Globus pallidus (tissue), 1 donor: ENCODE data around the gene GNG11.
"Not testable (repeated sequence)": the region's sequence is repeated elsewhere in the genome, so short reads cannot be mapped to it uniquely, and the experiment has no call there.

Experiments used
- DNase-seq: peaks from one replicate; pipeline ENCODE4 v3.0.0-alpha.2; 2015; ENCODE audit warnings: low spot score

Gene GNG11

DNA sequence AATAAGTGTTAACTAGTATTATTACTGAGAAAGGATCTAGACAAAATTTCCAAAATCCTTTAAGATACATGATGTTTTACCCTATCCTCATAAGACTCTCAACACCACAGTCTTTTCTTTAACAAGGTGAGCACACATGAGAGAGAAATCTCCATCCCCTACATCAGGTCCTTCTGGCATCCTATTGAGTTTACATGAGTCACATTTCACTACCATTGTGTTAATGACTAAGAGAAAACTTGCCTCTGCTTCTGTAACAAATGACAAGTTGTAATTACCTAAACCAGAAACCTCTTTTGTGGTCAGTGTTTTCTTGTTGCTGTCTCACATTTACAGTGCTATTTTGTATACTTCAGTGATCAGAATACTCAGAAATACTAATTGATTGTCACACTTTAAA lies 9.9 kb upstream of the GNG11 start:
- DNase-seq = not testable (repeated sequence)

DNA sequence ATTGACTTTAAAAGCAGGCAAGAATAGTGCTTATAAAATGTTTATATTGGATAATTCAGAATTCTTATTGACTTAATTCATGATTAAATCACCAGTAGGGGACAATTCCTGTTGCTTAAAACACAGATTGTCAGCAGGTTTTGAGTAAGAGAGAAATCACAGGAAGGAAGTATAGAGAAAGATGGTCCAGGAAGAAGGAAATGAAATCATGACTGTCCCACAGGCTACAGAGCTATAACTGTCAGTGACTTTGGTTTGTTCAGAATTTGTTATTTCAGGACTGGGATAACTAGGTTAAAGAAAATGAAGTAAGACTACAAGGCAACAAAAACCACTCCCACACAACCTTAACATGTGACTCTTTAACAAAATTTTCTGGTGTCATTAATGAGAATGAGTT lies 8.3 kb upstream of the GNG11 start:
- DNase-seq = no peak

DNA sequence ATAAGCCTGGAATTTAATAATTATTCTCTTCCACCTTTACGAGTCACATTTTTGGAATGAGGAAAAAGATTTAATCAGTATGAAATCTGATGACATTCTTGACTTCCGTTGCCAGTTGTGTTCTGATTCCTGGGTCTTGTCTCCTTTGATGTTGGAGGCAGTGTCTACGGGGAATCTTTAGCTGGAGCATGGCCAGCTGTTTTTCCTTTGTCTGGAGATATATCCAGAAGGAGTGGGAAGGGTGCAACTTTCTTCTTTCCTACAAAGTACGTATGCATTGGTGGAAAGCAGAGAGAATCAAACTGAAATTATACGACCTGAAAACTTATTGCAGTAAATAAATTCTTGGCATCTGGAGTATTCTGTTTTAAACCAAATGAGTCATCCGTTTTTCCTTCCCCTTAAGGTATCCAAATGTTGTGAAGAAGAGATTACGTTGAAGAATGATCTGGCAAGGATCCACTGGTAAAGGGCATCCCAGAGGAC lies 6.9 kb upstream of the GNG11 start:
- no peak for DNase-seq

DNA sequence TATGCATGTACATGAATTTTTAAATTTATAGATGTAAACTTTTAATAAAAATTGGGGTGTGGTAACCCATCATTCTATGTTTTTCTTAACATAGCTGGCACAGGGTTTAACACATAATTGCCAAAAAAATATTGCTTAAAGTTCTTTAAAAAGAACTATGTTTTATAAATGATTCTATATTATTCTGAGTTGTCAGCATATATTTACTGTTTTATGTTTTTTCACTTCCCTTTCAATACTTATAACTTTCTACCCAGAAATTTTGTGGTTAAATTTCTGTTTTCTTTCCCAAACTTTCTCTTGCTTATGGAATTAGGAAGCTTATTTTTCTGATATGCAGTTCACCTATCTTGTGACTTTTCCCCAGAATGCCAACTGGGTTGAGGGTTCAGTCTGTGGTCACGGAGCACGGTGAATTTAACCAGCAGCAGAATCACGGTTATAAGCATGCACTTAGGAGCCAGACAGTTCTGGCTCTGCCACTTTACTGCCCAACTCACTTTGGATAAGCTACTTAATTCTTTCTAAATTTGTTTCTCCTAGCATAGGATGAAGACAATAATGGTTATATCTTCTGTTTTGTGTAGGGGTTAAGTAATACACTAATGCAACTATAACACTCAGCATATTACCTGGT lies 6.2 kb upstream of the GNG11 start:
- DNase-seq = not testable (repeated sequence)

DNA sequence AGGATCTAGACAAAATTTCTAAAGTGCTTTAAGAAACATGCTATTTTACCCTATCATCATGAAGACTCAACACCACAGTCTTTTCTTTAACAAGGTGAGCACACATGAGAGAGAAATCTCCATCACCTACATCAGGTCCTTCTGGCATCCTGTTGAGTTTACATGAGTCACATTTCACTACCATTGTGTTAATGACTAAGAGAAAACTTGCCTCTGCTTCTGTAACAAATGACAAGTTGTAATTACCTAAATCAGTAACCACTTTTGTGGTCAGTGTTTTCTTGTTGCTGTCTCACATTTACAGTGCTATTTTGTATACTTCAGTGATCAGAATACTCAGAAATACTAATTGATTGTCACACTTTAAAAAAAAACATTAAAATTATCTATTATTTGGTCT lies 5.6 kb upstream of the GNG11 start:
- not testable (repeated sequence) for DNase-seq

DNA sequence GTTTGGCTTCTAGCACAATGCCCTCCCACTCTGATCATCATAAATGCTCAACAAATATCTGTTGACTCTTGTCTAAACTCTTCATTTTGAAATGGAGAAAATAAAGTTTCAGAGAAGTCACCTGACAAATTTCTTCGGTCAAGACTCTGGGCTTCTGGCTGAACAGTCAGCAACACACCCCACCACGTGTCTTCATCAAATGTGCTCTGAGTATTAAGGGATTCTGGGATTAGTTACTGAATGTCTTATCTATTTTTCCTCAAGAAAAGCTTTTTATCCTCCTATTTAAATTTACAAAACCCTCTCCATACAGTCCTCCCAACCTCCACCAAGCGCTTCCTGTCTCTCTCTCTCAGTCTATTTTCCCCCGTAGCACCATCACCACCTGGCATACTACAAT lies 5.2 kb upstream of the GNG11 start:
- DNase-seq = not testable (repeated sequence)

DNA sequence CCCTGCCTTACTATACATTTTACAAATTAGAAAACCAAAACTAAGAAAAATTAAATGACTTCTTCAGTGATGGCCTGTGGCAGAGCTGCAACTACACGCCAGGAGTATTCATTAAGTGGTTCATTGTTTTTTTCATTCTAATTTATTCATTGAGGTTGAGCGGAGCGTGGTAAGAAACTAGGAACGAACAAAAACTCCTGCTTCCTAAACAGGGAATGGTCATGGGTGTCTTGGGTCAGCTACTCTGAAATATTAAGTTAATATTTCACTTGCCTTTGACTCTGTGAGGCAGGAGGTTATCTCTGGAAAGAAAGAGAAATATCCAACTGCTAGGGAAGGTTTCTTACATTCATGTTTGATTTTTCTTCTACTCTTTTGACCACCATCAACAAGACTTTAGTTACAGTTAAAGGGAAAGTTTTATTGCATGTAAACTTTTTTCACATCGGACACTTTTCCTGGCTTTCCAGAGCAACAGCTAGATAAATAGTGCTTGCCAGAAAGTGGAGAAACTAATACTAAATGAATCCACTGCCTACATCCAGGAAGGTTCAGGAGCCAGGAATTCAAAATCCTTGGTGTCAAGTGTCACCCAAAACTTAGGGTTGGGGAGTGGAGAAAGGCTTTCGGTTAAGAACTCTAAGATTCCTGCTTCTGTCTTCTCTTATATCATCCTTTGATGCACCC lies 896 bp upstream of the GNG11 start:
- no peak for DNase-seq

DNA sequence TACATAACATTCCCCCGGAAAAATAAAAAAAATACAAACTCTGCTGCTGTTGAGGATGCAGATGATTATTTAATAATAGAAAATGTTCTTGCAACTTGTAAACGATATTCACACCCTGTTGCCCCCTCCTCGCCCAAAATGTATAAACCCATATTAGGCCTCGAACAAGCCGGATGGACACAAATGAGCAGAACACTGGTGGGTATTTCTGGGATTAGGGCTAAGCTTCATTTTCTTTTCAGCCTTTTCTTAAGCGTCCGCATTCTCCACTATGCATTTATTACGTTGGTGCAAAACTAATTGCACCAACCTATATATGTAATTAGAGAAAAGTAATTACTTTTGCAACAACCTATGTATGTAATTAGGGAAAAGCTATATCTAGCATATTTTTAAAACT lies 349 bp upstream of the GNG11 start:
- DNase-seq = no peak

DNA sequence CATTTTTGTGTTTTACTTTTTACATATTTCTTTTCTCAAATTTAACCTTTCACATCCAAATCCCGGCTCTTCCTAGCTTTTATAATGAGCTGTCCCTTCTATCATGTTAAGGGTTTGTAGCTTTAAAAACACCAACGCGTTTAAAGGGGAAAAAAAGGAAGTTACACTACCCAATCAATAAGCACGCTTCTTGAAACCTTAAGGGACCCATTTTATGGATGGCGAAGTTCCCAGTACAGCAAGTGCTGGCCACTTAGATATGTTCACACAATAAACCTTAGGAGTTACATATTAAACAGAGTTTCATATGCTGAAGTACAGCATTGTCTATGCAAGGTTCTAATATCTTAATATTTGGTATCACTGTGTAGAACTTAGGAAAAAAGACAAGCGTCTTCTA lies 1.8 kb downstream of the GNG11 start:
- DNase-seq = no peak

DNA sequence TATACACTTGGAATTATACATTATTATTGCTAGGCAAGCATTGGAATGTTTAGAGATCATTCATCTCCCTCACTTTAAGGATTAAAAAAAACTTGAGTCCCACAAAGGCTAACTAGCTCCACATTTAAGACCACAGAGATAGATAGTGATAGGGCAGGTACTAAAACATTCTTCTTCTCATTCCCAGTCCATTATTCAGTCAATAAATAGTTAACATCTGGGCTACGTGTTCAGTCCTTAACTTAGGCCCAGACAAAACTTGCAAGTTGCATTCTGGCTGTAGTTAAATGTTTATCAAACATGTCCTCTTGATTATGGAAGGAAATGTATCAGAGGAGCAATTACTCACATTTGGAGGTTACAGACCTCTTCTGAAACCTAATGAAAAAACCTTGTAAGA lies 2.4 kb downstream of the GNG11 start:
- no peak for DNase-seq

DNA sequence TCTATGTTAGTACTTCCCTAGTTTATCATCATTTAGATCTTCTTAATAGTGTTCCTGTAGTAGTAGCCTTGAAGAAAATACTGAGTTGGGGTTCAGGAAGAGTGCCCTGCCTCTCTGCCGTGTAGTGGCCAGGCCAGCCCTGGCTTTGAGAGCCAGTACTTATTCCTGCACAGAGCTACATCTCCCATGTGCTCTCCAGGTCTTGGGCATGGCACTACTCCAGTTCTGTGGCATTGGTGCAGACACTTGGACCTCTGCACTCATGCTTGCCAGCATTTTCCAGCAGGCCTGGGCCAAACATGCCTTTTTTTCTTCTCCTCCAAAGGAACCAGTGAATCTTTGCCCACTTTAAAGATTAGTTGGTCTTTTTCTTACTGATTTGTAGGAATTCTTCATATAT lies 5.3 kb downstream of the GNG11 start:
- no peak for DNase-seq

DNA sequence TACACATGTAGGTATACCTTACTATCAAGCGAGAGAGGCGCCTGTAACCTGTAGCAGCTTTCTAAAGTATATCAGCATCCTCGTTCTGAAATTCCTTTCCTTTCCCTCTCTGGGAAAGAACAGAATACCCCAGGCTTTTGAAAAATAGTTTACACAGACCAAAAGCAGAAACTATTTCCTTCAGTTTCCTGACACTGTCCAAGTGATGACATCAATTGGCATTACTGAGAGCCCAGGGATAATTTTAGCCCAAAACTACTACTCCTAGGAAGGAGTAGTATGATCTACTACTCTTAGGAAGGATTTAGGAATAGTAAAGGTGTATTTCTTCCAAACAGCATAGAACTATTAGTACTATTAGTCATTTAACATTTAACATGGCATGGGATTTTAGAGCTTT lies 6.0 kb downstream of the GNG11 start:
- no peak for DNase-seq

DNA sequence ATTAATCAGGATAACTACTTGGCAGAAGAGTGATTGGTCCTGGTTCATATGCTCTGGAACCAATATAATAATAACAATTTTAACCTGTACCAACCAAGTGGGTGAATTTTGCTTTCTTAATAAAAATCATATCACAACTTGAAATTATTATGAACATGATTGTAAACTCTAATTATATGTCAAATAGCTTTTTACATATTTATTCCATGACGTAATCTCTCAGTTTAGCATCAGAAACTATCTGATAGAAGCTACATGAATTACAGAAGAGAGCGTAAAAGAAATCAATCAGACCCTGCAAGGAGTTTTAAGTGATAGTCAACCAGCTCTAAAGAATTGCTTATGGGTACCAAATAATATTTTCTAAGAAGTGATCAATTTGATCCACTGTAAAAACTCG lies 10.1 kb downstream of the GNG11 start:
- no peak for DNase-seq

DNA sequence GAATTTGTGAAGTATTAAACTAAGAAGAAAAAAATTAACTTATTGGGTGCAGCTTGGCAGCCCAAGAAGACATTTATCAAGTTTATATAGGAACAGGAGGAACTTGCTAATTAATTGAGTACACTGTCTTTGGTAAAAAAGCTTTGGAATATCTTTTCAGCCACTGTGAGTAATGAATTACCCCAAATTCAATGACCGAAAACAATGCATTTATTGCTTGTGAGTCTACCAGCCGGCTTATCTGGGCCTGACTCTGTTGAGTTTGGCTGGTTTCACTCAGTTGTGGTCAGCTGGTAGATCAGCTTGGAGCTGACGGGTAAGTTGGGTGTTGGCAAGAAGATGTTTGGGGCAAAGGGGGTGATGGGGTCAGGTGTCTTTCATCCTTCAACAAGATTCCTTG lies 11.6 kb downstream of the GNG11 start:
- no peak for DNase-seq

DNA sequence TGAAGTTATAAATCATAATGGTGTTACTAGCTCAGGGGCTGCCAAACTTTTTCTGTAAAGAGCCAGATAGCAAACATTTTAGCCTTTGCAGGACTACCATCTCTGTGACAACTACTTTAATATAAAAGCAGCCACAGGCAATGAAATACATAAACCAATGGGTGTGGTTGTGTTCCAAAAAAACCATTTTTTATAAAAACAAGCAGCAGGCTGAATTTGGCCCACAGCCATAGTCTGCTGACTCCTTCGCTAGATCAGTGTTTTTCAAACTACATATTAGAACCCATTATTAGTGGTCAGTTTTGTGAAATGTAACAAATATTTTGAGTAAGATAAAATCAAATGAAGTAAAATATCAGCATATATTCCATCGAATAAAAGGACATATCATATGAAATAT lies 13.6 kb downstream of the GNG11 start:
- DNase-seq = no peak

DNA sequence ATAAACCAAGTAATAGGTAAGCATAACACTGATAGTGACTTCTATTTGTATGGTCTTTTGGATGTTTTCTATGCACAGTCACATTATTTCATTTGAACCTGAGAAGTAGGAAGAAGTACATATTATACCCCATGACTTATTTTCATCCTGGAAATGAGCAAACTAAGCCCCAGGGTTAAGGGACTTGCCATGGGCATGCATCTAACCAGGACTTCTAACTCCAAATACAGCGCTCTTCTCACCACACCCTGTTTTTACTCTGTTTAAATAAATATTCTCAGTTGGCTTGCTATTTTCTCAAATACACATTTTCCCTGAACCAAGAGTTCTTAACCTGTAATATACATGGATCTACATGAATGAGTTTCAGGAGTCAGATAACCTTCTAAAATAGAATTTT lies 16.3 kb downstream of the GNG11 start:
- DNase-seq = no peak

DNA sequence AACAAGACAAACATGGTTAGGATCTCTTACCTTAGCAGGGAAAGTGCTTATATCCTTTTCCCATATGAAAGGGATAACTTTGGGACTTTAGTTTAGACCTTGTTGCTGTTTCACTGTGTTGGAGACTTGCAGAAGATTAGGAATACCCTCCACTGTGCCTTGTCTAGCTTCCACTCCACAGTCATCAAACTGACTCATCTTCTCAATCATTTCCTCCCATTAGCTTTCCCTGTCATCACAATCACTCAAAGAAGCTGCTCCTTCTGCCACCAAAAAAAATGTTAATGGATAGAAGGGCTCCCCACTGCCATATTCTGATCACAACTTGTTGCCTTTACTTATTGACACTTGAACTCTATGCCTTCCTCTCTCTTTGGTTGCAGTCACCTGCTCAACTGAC lies 16.8 kb downstream of the GNG11 start:
- DNase-seq = no peak

DNA sequence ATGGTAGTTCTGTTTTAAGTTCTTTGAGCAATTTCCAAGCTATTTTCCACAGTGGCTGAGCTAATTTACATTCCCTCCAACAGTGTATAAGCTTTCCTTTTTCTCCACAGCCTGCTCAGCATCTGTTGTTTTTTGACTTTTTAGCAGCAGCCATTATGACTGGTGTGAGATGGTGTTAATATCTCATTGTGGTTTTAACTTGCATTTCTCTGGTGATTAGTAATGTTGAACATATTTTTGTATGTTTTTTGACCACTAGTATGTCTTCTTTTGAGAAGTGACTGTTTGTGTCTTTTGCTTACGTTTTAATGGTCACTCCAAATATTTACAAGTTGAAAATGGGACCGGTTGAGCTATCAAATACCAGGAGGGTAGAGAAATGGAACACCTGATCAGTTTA lies 20.4 kb downstream of the GNG11 start:
- no peak for DNase-seq

DNA sequence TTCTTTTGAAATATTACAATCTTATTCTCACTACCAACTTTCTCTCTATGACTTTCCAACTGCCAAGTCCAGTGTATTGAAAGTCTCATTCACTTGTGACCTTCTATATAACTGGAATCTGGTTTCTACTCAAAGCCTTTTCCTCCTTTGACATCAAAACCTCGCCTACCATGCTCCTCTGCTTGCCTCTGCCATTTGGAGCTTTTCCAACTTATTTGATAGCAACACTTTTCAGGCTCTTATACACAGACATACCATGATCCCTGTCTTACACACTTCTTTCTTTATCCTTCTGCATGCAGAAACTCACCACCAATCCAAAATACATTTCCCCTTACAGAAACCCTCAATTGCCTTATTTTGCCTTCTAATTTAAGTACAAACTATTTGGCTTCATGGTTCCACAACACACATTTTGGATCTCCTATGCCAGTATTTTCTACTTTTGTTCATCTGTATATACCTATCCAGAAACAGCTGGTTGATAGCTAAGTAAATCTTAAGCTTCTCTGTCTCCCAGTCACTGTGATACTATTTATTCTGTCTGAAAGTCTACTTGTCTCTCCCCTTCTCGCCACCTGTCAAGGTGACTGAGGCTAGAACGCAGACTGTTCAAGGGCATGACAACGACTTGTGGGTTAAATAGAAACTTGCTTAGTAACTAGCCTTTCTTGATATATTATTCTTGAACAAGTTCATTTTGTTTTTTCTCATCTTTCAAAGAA lies 22.4 kb downstream of the GNG11 start:
- DNase-seq = no peak

DNA sequence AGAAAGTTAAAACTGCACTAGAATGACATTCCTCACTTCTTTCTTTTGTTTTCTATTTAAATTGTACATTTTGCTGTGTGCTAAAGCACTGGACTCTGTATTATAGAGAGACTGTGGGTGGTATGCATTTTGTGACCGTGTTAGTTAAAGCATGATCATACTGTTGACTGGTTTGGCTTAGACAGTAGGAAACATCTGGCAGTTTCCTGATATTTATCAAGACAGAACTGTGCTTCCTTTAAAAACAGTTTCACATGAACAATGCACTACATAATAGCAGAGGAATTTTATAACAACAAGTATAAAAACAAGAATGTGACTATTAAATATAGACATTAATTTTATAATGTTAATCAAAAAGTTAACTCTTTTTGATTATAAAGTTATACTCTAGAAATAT lies 23.1 kb downstream of the GNG11 start:
- DNase-seq = no peak

DNA sequence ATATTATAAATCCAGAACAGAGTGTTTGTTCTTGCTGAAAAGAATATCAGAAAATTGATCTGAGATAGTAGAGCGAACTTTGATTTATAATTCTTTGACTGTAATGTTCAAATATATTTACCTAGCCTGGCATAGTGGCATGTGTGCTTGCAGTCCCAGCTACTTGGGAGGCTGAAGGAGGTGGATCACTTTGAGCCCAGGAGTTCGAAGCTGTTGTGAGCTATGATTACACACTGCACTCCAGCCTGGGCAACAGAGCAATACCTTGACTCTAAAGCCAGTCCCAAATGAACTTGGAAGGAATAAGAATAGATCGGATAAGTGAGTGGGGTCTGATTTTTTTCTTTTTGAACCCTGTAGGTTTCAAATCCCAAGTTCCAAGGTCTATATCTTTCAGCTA lies 23.5 kb downstream of the GNG11 start:
- DNase-seq = no peak

DNA sequence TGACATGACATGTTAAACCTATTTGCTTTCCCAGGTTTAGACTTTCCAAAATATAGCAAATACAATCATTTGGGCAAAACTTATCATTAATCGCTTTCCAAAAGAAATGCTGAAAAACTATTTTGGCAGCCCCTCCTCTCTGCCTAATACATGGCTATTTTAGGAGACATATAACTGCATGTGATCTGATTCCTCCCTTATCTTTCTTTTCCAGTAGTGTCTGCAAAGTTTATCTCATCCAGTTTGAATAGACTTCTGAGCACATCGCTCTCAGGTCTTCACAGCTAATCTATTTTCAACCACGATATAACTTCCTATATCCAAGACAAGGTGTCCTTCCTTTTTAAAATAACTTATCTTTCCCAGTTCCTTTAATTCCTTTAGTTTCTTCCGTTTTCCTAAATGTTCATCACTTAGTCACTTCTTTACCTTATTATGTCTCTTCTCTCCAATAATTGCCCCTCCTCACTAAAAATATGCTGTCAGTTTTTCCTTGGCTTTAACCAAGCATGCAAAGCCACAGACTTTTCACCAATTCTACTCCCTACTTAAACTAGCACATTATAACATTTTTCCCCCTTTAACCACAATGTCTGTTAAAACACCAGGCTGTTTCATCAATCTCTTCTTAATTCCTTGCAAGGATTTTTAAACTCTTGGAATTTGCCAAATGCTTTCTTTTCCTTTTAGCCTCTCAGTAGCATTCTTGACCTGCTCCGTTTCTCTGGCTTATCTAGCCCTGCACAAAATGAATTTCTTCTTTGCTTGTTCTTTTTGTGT lies 24.4 kb downstream of the GNG11 start:
- no peak for DNase-seq

DNA sequence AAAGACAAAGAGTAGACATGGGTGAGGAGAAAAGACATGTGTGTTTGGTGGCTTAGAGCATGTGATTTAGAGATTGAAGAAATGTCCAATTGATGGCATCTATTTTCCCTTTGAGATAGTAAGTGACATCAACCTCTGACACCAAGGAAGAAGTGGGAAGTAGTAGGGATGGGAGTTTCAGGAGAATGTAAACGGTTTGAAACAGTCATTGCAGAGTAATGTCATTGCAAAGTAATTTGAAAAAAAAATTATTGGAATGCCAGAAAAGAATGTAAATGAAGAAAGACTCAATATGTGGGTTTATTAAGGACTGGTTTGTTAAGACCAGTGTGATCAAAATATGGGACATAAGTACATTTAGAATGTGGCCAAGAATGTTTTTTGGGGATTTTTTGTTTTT lies 26.6 kb downstream of the GNG11 start:
- no peak for DNase-seq
